Cardiac muscle cell (in vitro differentiated cells and primary cell): ENCODE results near the gene MIEF1. TPM values are rescaled to one million over a fixed set of nuclear protein-coding genes. Genes with fewer than 3 reads are reported as not detected.

ENCODE experiments used
- DNase-seq, 2 donors: peaks; one replicate each; pipeline versions ENCODE4 v3.0.0 to v3.0.0-alpha.2; 2010 to 2017; ENCODE audit warnings: low read depth in 1 of 2, low spot score in 1 of 2
- H3K27ac ChIP-seq: fragments of 200-600 bp; sonication (generic); 2 replicates; pipeline ENCODE4 v1.5.1; 2016
- H3K27me3 ChIP-seq: fragments of 200-600 bp; sonication (generic); 2 replicates; pipeline ENCODE4 v1.6.0; 2016; ENCODE audit warnings: control low read depth
- H3K36me3 ChIP-seq: fragments of 200-600 bp; sonication (generic); 2 replicates; pipeline ENCODE4 v1.5.1; 2016; ENCODE audit warnings: control low read depth
- H3K4me1 ChIP-seq: fragments of 200-600 bp; sonication (generic); 2 replicates; pipeline ENCODE4 v1.8.1; 2017; ENCODE audit warnings: low read depth, mild to moderate bottlenecking, mixed run types
- H3K4me3 ChIP-seq: fragments of 200-600 bp; sonication (generic); 2 replicates; pipeline ENCODE4 v1.5.1; 2016; ENCODE audit warnings: mild to moderate bottlenecking
- H3K9me3 ChIP-seq: fragments of 200-600 bp; sonication (generic); 2 replicates; pipeline ENCODE4 v1.5.1; 2017; ENCODE audit warnings: low read depth, mild to moderate bottlenecking, control low read depth
- CTCF ChIP-seq: IDR thresholded peaks from 2 replicates; pipeline ENCODE4 v1.5.1; 2012; ENCODE audit warnings: low read depth, mild to moderate bottlenecking, low read length
- polyA plus RNA-seq: library from polyadenylated mRNA; unstranded; fragments of >200 nt; fragmentation: Nextera tagmentation; extraction: Ambion mirVana; gene quantifications from 2 replicates; pipeline ENCODE4 v1.2.1, GENCODE V29; 2016
- total RNA-seq: library from RNA; depleted of rRNA; stranded (reverse); fragments of >200 nt; gene quantifications from 2 replicates; pipeline ENCODE4 v1.2.3, GENCODE V29; 2016

Gene MIEF1
- total and polyA plus RNA-seq, 2 experiments from 2014 or later: 29.1 to 31.2 TPM

- TF ChIP-seq CTCF: no peak
- H3K36me3 ChIP-seq: no peaks in the 10 kb centered on the region
Measured at GRCh38 chr22:39563571-39564428, 61.7 kb downstream of the MIEF1 start.

GRCh38 chr22:39565414-39565944, 63.4 kb downstream of the MIEF1 start:
- Histone ChIP-seq H3K4me1 (no peaks in the 10 kb centered on the region), H3K36me3 (no peaks in the 10 kb centered on the region), H3K4me3 (no peak overlapping the region), H3K27me3 (no peaks in the 10 kb centered on the region), H3K27ac (no peak overlapping the region), H3K9me3 (peaks cover 3% of the 10 kb centered on the region)
- no peak for DNase-seq
- no peak for TF ChIP-seq CTCF

More at GRCh38 chr22:39563571-39564428, 61.7 kb downstream of the MIEF1 start:
- H3K27ac ChIP-seq: no peak overlapping the region
- no peak for DNase-seq
- H3K4me1 ChIP-seq: peaks cover 6% of the 10 kb centered on the region
- no peak overlapping the region for H3K4me3 ChIP-seq
- H3K9me3 ChIP-seq: peaks cover 3% of the 10 kb centered on the region
- H3K27me3 ChIP-seq: peaks cover 7% of the 10 kb centered on the region

GRCh38 chr22:39567135-39567946, 65.3 kb downstream of the MIEF1 start:
- DNase-seq: no peak
- no peaks in the 10 kb centered on the region for H3K36me3 ChIP-seq
- H3K27me3 ChIP-seq: no peaks in the 10 kb centered on the region
- H3K9me3 ChIP-seq: peaks cover 3% of the 10 kb centered on the region
- H3K27ac ChIP-seq: no peak overlapping the region
- no peaks in the 10 kb centered on the region for H3K4me1 ChIP-seq
- H3K4me3 ChIP-seq: no peak overlapping the region
- TF ChIP-seq CTCF: no peak

Other genes starting within 250 kb of the MIEF1 start
- 2,304 and 2,959 TPM in 2 replicates for gene RPL3, start 182.7 kb upstream of the MIEF1 start, total RNA-seq
- 1,107 and 1,423 TPM in 2 replicates for gene RPL3, start 182.7 kb upstream of the MIEF1 start, polyA plus RNA-seq
- 40.7 and 61.8 TPM in 2 replicates for gene SYNGR1, start 152.3 kb upstream of the MIEF1 start, total RNA-seq
- gene SYNGR1, start 152.3 kb upstream of the MIEF1 start, polyA plus RNA-seq: 81.9 and 112 TPM in 2 replicates
- gene TAB1, start 102.5 kb upstream of the MIEF1 start, total RNA-seq: 41.2 and 52.1 TPM in 2 replicates
- 21.6 and 28.2 TPM in 2 replicates for gene TAB1, start 102.5 kb upstream of the MIEF1 start, polyA plus RNA-seq
- 31.4 and 38.0 TPM in 2 replicates for gene MGAT3, start 45.3 kb upstream of the MIEF1 start, total RNA-seq
- 9.9 and 12.3 TPM in 2 replicates for gene MGAT3, start 45.3 kb upstream of the MIEF1 start, polyA plus RNA-seq
- 283 and 375 TPM in 2 replicates for gene ATF4, start 18.3 kb downstream of the MIEF1 start, total RNA-seq
- gene ATF4, start 18.3 kb downstream of the MIEF1 start, polyA plus RNA-seq: 194 and 203 TPM in 2 replicates
- 144 and 169 TPM in 2 replicates for gene RPS19BP1, start 30.5 kb downstream of the MIEF1 start, total RNA-seq
- gene RPS19BP1, start 30.5 kb downstream of the MIEF1 start, polyA plus RNA-seq: 112 and 150 TPM in 2 replicates
- 0.14 and 0.24 TPM in 2 replicates for gene CACNA1I, start 68.5 kb downstream of the MIEF1 start, total RNA-seq
- 0.04 and 0.47 TPM in 2 replicates for gene CACNA1I, start 68.5 kb downstream of the MIEF1 start, polyA plus RNA-seq